Adrenal gland (tissue), 5 donors: ENCODE measurements around the gene RAD51B.
"Not testable (repeated sequence)": the region's sequence is repeated elsewhere in the genome, so short reads cannot be mapped to it uniquely, and the experiment has no call there.

Experiments
- CTCF ChIP-seq, 6 experiments: fragments of 450-650 bp in 4 of 6; fragments of 200-600 bp in 2 of 6; sonication (generic) in 1 of 6; IDR thresholded peaks; 1 replicate in 5 of 6; 2 replicates in 1 of 6; pipeline versions ENCODE4 v1.5.1 to v1.8.0; 2016 to 2021; ENCODE audit warnings: antibody characterized with exemption in 6 of 6, mild to moderate bottlenecking in 2 of 6, moderate library complexity in 1 of 6
- POLR2A ChIP-seq, 2 donors: fragments of 450-650 bp; IDR thresholded peaks; one replicate each; pipeline ENCODE4 v1.6.1; 2017; ENCODE audit warnings: antibody characterized with exemption in 2 of 2, mild to moderate bottlenecking in 2 of 2, moderate library complexity in 1 of 2
- donor health status: DM: no; HTN: no; CAD: no.

DNA sequence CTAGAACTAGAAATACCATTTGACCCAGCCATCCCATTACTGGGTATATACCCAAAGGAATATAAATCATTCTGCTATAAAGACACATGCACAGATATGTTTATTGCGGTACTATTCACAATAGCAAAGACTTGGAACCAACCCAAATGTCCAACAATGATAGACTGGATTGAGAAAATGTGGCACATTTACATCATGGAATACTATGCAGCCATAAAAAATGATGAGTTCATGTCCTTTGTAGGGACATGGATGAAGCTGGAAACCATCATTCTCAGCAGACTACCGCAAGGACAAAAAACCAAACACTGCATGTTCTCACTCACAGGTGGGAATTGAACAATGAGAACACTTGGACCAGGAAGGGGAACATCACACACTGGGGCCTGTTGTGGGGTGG lies 229.2 kb downstream of the RAD51B start:
- TF ChIP-seq POLR2A, CTCF (IDR thresholded peaks at IDR 0.05): not testable (repeated sequence)
